Kidney (tissue), 14 donors: ENCODE results near the gene SLC39A1. TPM values are rescaled to one million over a fixed set of nuclear protein-coding genes. Genes with fewer than 3 reads are reported as not detected.

Experiments used
- DNase-seq, 5 donors: peaks; one replicate each; pipeline ENCODE4 v3.0.0-alpha.2; 2013 to 2020
- FAIRE-seq: peaks from 2 replicates; lab custom pipeline; 2012; peaks lifted over from hg19 to GRCh38; lab: Jason Lieb, UNC
- H3K27ac ChIP-seq, 2 donors: one replicate each; pipeline ENCODE4 v1.7.0; 2013; ENCODE audit warnings: low read depth in 2 of 2, low read length in 2 of 2, inconsistent platforms in 1 of 2
- H3K27me3 ChIP-seq: one replicate; pipeline ENCODE4 v1.7.1; 2013; ENCODE audit warnings: low read length, inconsistent platforms; ENCODE audit not compliant: control insufficient read depth, insufficient read depth
- H3K36me3 ChIP-seq, 3 donors: one replicate each; pipeline versions ENCODE4 v1.7.0 to v1.7.1; 2013; ENCODE audit warnings: low read length in 3 of 3, control low read depth in 1 of 3, inconsistent platforms in 1 of 3; ENCODE audit not compliant: insufficient read depth in 3 of 3, control insufficient read depth in 2 of 3
- H3K4me1 ChIP-seq, 3 donors: one replicate each; pipeline versions ENCODE4 v1.7.0 to v1.7.1; 2013; ENCODE audit warnings: low read length in 3 of 3, inconsistent platforms in 1 of 3, low read depth in 1 of 3; ENCODE audit not compliant: control insufficient read depth in 2 of 3, insufficient read depth in 2 of 3
- H3K4me3 ChIP-seq, 3 donors: one replicate each; pipeline versions ENCODE4 v1.7.0 to v1.8.1; 2013; ENCODE audit warnings: low read length in 3 of 3, control low read depth in 1 of 3, inconsistent platforms in 1 of 3
- H3K9ac ChIP-seq, 3 donors: one replicate each; pipeline versions ENCODE4 v1.7.0 to v1.7.1; 2013; ENCODE audit warnings: low read length in 3 of 3, control low read depth in 1 of 3, inconsistent platforms in 1 of 3
- H3K9me3 ChIP-seq, 3 donors: one replicate each; pipeline versions ENCODE4 v1.7.0 to v1.7.1; 2013; ENCODE audit warnings: low read length in 3 of 3, control low read depth in 1 of 3, inconsistent platforms in 1 of 3; ENCODE audit not compliant: control insufficient read depth in 2 of 3, insufficient read depth in 1 of 3
- CTCF ChIP-seq: IDR thresholded peaks from 3 replicates; pipeline ENCODE4 v1.5.1; 2012; ENCODE audit warnings: mild to moderate bottlenecking, moderate library complexity, borderline replicate concordance; ENCODE audit not compliant: insufficient read depth; ENCODE audit errors: extremely low read depth
- intact Hi-C: fragments of 100-400 bp; cut with DNase I; formaldehyde crosslinking; loops from one replicate; pipeline ENCODE4 v1.11.1; 2022
- polyA plus RNA-seq: library from polyadenylated mRNA; stranded (reverse); fragments of 350-450 nt; fragmentation: Illumina TruSeq; extraction: RNeasy Lipid Tissue Mini Kit (QIAGEN cat#74804); gene quantifications from one replicate; pipeline ENCODE4 v1.2.3, GENCODE V29; 2014; ENCODE audit warnings: low read depth, low replicate concordance; ENCODE audit not compliant: insufficient read depth
- total RNA-seq: library from RNA; stranded (reverse); fragmentation: NEBNext Ultra II Directional; extraction: Animal tissue kit (Norgen Biotek cat#: 25700); gene quantifications from one replicate; pipeline ENCODE4 v1.2.1, GENCODE V29; 2021
- donor health status: control.
- donor health status: control.
- donor health status: control.
- donor health status: control.
- donor health status: control.
- donor health status: DM: yes; HTN: yes; CAD: no.
- donor health status: Normal renal cell carcinoma (clear cell type).

Gene SLC39A1
- total and polyA plus RNA-seq, 2 donors from 2014 or later: 106 to 125 TPM

DNA sequence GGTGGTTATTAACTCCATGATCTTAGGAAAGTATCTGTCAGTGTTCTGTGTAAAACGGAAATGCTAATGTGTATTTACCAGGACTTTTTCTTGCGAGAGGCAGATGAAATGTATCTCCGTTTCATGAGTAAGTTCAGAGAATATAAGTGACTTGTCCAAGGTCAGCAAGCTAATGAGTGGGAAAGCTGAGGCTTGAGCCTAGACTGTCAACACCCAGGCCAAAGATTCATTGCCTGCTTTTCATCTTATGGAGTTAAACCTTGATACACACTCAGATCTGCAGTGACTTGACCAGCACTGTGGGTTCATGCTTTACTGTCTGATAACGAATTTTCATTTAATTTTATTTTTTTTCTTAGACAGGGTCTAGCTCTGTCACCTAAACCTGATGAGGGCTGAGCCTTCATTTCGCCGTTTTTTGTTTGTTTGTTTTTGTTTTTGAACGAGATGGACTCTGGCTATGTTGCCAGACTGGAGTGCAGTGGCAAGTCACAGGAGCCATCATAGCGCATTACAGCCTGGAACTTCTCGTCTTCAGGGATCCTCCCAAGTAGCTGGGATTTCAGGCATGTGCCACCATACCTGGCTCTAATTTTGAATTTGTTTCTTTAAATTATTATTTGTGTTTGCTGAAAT lies 15.1 kb upstream of the SLC39A1 start:
- H3K9ac ChIP-seq: peak overlapping the region in 2 of 3 donors; percentile 42 to 95
- H3K4me1 ChIP-seq: peaks cover 0 to 8% (median 0%) of the 10 kb centered on the region in 3 donors
- H3K27ac ChIP-seq: peak overlapping the region; percentile 83 to 92
- TF ChIP-seq CTCF: no peak
- H3K36me3 ChIP-seq: peaks cover 2 to 8% (median 4%) of the 10 kb centered on the region in 3 donors
- FAIRE-seq (no peak), DNase-seq (no peak)
- intact Hi-C loops: no loop called here
- H3K9me3 ChIP-seq: no peaks in the 10 kb centered on the region
- peak overlapping the region; percentile 64 to 92 (median 91) for H3K4me3 ChIP-seq
- no peaks in the 10 kb centered on the region for H3K27me3 ChIP-seq

DNA sequence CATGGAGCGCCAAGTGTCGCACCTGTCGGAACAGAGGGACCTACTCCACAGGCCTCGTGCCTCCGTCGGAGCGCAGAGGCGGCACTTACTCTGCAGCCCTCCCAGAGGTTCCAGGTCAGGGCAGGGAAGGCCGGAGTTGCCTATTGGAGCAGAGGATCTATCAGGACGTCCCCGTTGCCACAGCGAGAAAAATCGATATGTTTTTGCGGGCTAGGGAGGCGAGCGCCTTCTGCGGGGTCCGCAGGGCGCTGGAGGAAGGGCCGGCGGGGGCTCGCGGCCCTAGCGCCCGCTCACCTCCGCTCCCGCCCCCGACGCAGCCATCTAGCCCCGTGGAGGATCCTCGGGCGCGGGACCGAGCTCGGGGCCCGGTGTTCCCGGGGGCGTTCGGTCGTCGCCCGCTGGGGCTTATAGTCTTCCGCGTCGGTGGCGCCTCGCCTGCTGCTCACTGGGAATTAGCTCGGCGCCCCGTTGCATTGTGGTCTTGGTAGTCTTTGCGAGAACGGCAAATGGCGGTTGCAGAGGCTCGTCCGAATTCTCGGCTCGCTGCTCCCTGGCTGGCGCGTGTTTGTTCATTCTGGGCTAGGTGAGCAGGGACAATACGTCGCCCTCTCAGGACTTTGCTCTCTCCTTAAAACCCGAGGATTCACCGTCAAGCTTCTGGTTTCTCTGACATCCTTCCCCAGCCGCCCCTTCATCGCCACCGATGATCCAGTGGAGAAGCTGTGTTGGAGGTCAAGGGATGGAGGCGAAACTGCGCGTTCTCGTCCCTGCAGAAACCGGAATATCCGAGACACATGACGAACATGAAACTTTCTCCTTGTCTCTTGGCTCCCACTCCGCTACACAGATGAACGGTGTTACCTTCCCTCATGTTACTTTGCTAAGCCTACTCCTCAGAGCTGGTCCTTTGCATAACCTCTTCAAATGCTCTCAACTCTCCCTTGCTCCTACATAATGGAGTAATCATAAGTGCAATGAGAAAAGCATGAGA lies 14.2 kb upstream of the SLC39A1 start, which contains the start of gene JTB:
Gene JTB (minus strand): TSS at position 425 of the 991 bp plus-strand sequence. CDS start 422 bp downstream, at position 3.
- Histone ChIP-seq H3K27ac (peak within 1 kb of the TSS; percentile 83 to 92), H3K9ac (peak within 1 kb of the TSS; percentile 92 to 98 (median 95)), H3K4me3 (peak within 1 kb of the TSS; percentile 64 to 92 (median 91)), H3K27me3 (no peaks in the 10 kb centered on the region), H3K4me1 (peaks cover 0 to 8% (median 0%) of the 10 kb centered on the region in 3 donors), H3K36me3 (peaks cover 2 to 8% (median 4%) of the 10 kb centered on the region in 3 donors), H3K9me3 (no peaks in the 10 kb centered on the region)
- intact Hi-C loops: no loop called here
- DNase-seq: peak; percentile 88 to 96 (median 94)
- no peak for TF ChIP-seq CTCF
- FAIRE-seq: no peak

- H3K9me3 ChIP-seq: no peaks in the 10 kb centered on the region
- DNase-seq (peak in 2 of 5 donors; percentile 19 to 33), FAIRE-seq (no peak)
- peaks cover 0 to 8% (median 0%) of the 10 kb centered on the region in 3 donors for H3K4me1 ChIP-seq
- intact Hi-C loops: no loop called here
- H3K9ac ChIP-seq: peak overlapping the region; percentile 92 to 98 (median 95)
- TF ChIP-seq CTCF: no peak
- H3K27me3 ChIP-seq: no peaks in the 10 kb centered on the region
- H3K27ac ChIP-seq: peak overlapping the region; percentile 83 to 92
- H3K4me3 ChIP-seq: peak overlapping the region; percentile 64 to 92 (median 91)
- peaks cover 2 to 8% (median 4%) of the 10 kb centered on the region in 3 donors for H3K36me3 ChIP-seq
These were observed 13.5 kb upstream of the SLC39A1 start for GRCh38 chr1:153976819-153977249.
